Fibroblast of villous mesenchyme (primary cell): ENCODE data around the gene COL12A1. TPM values are rescaled to one million over a fixed set of nuclear protein-coding genes. Genes with fewer than 3 reads are reported as not detected.

Experiments
- DNase-seq: peaks from one replicate; pipeline ENCODE4 v3.0.0-alpha.2; 2010; ENCODE audit warnings: low read depth
- H3K4me3 ChIP-seq: 2 replicates; pipeline ENCODE4 v1.5.1; 2011; ENCODE audit warnings: low read depth, mild to moderate bottlenecking, low read length
- total RNA-seq: library from RNA; depleted of rRNA; stranded (reverse); fragments of >200 nt; gene quantifications from 2 replicates; pipeline ENCODE4 v1.2.3, GENCODE V29; 2012
- TF ChIP-seq, protein P1 (sequence below): IDR thresholded peaks from 2 replicates; pipeline ENCODE4 v1.5.1; 2012; ENCODE audit warnings: low read depth, mild to moderate bottlenecking, low read length; ENCODE audit not compliant: insufficient read depth

COL12A1 gene
- total RNA-seq, 1 donor, result 1,107 TPM

DNA sequence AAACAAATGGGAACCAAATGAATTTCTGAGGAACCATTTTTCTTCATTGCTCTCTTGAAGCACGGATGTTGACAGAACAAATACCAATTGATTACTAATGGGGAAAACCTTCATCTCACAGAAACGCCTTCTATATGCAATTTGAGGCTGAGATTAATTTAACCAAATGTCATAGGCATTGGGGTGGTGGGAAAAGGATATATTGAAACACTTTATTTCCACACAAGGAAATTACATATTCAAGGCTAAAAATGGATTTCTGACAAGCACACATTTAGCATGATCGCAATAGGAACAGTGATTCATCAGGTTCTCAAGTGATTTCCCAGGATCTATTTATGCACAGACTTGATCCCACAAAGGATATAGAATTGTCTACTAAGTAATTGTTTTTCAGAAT is 88.9 kb downstream of the COL12A1 start:
- no peak overlapping the region for H3K4me3 ChIP-seq
- no peak for DNase-seq
- TF ChIP-seq, protein P1, sequence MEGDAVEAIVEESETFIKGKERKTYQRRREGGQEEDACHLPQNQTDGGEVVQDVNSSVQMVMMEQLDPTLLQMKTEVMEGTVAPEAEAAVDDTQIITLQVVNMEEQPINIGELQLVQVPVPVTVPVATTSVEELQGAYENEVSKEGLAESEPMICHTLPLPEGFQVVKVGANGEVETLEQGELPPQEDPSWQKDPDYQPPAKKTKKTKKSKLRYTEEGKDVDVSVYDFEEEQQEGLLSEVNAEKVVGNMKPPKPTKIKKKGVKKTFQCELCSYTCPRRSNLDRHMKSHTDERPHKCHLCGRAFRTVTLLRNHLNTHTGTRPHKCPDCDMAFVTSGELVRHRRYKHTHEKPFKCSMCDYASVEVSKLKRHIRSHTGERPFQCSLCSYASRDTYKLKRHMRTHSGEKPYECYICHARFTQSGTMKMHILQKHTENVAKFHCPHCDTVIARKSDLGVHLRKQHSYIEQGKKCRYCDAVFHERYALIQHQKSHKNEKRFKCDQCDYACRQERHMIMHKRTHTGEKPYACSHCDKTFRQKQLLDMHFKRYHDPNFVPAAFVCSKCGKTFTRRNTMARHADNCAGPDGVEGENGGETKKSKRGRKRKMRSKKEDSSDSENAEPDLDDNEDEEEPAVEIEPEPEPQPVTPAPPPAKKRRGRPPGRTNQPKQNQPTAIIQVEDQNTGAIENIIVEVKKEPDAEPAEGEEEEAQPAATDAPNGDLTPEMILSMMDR, result no peak

DNA sequence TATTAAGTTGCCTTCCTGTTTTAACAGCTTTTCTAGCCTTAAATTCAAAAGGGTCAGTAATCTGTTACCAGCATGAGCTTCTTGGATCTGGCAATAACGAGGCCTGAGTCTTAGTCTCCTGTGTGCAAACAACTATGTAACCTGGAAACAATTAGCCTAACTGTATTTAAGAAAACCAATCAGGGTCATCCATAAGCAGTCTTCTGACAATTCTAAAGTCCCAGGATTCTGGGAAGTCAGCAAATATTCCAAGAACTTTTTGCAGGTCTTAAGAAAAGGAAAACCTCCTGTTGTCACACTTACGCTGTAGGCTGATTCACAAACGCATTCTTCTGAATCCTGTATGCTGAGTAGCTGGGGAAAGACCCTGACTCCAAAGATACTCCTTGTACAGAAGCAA is 90.4 kb downstream of the COL12A1 start:
- TF ChIP-seq, protein P1, result no peak
- H3K4me3 ChIP-seq, result no peak overlapping the region
- DNase-seq, result no peak

- DNase-seq, result no peak
- no peak overlapping the region for H3K4me3 ChIP-seq
- TF ChIP-seq, protein P1, result no peak
Observed at GRCh38 chr6:75114806-75115205, 91.0 kb downstream of the COL12A1 start.

- no peak overlapping the region for H3K4me3 ChIP-seq
- TF ChIP-seq, protein P1, result no peak
- no peak for DNase-seq
Observed at GRCh38 chr6:75114195-75114594, 91.7 kb downstream of the COL12A1 start.

DNA sequence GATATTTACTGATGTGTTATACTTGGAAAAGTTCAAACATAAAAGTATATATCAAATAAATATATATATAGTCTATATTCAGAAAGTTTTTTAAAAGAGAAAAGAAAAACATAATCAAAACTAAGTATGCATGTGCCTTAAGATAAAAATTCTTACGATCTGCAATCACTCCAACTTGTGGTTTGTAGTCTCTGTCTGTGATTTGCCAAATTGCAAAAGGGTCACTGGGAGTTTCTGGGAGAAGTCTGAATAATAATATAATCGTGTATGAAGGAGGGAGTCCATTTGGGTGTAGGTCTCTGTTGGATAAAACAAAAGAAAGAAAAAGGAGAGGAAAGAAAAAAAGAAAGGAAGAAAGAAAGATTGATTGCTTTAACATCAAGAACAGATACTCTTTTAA is 92.4 kb downstream of the COL12A1 start:
- H3K4me3 ChIP-seq, result no peak overlapping the region
- DNase-seq, result no peak
- TF ChIP-seq, protein P1, result no peak

- no peak for DNase-seq
- TF ChIP-seq, protein P1, result no peak
- H3K4me3 ChIP-seq, result no peak overlapping the region
Observed at GRCh38 chr6:75109765-75110164, 96.1 kb downstream of the COL12A1 start.

GRCh38 chr6:75109022-75109421 is 96.8 kb downstream of the COL12A1 start:
- TF ChIP-seq, protein P1, result no peak
- H3K4me3 ChIP-seq, result no peak overlapping the region
- no peak for DNase-seq
